RWPE1 (cell line): ENCODE results near the gene PLA2G6.

Experiments
- CTCF ChIA-PET: fragments of 350-600 bp; sonication (Branson Sonifier 250); formaldehyde crosslinking; extraction: SDS; loops from one replicate; lab custom pipeline; 2021; lab: Yijun Ruan, JAX
- POLR2A ChIA-PET: fragments of 400-600 bp; formaldehyde crosslinking; extraction: SDS; loops from one replicate; lab custom pipeline; 2020; ENCODE audit warnings: antibody characterized with exemption; ENCODE audit not compliant: low non-redundant PET; lab: Yijun Ruan, JAX
- DNase-seq: peaks from one replicate; pipeline ENCODE4 v3.0.0; 2012; ENCODE audit warnings: low spot score
- H3K27ac ChIP-seq: fragments of 450-650 bp; 2 replicates; pipeline ENCODE4 v1.5.1; 2017
- TF ChIP-seq, protein P1 (sequence below): fragments of 450-650 bp; conservative IDR thresholded peaks from 2 replicates; pipeline ENCODE4 v1.5.1; 2017; ENCODE audit warnings: low read depth, mild to moderate bottlenecking

Gene PLA2G6

DNA sequence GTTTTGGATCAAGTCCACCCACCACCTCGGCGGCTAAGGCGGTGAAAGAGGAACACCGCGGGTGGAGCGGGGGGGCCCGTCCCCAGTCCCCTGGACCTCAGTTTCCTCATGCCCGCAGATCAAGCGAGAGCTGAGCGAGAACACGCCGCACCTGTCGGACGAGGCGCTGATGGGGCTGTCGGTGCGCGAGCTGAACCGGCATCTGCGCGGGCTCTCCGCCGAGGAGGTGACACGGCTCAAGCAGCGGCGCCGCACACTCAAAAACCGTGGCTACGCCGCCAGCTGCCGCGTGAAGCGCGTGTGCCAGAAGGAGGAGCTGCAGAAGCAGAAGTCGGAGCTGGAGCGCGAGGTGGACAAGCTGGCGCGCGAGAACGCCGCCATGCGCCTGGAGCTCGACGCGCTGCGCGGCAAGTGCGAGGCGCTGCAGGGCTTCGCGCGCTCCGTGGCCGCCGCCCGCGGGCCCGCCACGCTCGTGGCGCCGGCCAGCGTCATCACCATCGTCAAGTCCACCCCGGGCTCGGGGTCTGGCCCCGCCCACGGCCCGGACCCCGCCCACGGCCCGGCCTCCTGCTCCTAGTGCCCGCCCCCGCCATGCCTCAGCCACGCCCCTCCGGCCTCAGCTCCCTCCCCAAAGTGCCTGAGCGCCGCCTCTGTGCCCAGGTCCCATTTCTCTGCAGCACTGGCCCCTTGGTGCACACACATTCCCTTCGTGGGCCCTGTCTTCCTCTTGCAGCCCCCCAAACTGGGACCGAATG lies 32.8 kb upstream of the PLA2G6 start:
- ChIA-PET CTCF (no interaction called here), POLR2A (no interaction called here)

DNA sequence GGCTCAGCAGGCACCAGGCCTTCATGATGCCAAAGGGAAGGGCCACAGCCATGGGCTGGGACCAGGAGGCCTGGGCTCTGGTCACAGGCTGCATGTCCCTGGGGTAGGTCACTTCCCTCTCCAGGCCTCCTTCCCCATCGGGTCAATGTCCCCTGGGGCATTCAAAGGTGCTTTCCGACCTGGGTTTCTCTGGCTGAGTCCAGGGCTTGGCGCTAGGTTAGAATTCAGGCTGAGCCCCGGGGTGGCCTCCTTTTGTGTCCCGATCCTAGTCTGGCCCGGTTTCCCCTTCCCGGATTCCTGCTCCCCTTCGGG lies 32.3 kb upstream of the PLA2G6 start:
- no peak for DNase-seq
- TF ChIP-seq, protein P1, sequence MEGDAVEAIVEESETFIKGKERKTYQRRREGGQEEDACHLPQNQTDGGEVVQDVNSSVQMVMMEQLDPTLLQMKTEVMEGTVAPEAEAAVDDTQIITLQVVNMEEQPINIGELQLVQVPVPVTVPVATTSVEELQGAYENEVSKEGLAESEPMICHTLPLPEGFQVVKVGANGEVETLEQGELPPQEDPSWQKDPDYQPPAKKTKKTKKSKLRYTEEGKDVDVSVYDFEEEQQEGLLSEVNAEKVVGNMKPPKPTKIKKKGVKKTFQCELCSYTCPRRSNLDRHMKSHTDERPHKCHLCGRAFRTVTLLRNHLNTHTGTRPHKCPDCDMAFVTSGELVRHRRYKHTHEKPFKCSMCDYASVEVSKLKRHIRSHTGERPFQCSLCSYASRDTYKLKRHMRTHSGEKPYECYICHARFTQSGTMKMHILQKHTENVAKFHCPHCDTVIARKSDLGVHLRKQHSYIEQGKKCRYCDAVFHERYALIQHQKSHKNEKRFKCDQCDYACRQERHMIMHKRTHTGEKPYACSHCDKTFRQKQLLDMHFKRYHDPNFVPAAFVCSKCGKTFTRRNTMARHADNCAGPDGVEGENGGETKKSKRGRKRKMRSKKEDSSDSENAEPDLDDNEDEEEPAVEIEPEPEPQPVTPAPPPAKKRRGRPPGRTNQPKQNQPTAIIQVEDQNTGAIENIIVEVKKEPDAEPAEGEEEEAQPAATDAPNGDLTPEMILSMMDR, result no peak
- ChIA-PET CTCF (no interaction called here), POLR2A (no interaction called here)
- peak overlapping the region; percentile 62 for H3K27ac ChIP-seq

More for the DNA sequence above, 32.8 kb upstream of the PLA2G6 start:
- no peak for DNase-seq
- peak overlapping the region; percentile 62 for H3K27ac ChIP-seq
- TF ChIP-seq, protein P1, result no peak

DNA sequence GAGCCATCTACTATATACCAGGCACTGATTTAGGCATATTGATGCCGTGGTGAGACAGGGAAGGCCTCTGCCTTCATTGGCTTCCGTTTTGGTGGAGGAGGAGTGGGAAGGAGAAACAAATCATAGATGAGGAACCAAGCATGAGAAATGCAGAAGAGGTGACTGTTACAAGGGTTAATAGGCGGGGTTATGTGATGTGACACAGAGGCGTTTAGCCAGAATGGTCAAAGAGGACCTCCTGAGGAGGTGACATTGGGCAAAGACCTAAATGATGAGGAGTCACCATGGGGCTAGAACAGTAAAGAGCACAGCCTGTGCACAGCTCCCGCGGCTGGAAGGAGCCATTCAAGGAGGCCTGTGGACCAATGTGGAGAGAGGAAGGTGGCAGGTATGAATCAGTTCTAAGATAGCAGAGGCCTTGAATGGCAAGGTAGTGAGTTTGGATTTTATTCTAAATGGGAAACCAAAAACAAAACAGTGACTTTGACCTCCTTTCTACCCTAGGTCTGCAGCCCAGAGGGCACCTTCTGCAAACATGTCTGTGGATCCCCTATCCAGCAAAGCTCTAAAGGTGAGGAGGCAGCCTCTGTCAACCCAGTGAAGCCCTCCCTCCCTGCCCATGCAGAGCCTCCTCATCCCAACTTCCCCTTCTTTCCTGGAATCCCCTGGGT lies 31.8 kb upstream of the PLA2G6 start:
- CTCF ChIA-PET, result no interaction called here
- peak overlapping the region; percentile 62 for H3K27ac ChIP-seq
- POLR2A ChIA-PET, result no interaction called here
- TF ChIP-seq, protein P1, result no peak
- DNase-seq, result no peak

DNA sequence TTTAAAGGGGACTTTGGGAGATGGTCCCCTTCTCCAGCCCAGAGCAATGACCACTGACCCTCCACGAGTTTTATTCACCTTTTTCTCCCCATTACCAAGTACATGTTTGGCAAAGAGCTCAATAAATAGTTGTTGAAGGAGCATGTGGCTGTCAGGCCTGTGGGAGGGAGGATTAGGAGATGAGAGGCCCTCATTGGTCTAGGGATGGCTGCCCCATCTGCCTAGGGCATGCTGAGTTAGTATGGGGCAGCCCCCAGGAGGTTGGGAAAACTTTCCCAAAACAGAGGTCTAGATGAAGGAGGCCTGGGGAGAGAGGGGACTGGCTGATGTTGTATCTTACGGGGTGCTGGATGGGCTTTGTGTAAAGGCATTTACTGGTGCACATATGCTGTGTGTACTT lies 30.8 kb upstream of the PLA2G6 start:
- ChIA-PET CTCF (no interaction called here), POLR2A (no interaction called here)
- TF ChIP-seq, protein P1, result no peak
- DNase-seq, result no peak
- peak overlapping the region; percentile 46 for H3K27ac ChIP-seq

DNA sequence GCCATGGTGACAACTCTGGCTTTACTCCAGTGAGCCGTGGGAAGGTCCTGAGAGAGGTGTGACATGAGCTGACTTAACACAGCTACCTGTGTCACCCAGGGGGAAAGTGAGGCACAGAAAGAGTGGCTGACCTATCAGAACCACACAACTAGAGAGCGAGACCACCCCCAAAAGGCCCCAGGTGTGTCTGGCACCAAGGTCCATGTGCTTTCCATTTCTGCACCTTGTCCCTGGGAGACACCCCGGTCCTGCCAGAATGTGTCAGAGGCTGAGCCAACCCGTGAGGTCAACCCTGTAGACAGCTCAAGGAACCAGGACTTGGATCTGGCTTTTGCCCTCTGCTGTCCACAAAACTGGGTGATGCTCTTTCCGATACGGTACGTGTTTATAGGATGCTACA lies 29.9 kb upstream of the PLA2G6 start:
- ChIA-PET CTCF (no interaction called here), POLR2A (no interaction called here)
- DNase-seq, result no peak
- TF ChIP-seq, protein P1, result no peak
- peak overlapping the region; percentile 46 for H3K27ac ChIP-seq

DNA sequence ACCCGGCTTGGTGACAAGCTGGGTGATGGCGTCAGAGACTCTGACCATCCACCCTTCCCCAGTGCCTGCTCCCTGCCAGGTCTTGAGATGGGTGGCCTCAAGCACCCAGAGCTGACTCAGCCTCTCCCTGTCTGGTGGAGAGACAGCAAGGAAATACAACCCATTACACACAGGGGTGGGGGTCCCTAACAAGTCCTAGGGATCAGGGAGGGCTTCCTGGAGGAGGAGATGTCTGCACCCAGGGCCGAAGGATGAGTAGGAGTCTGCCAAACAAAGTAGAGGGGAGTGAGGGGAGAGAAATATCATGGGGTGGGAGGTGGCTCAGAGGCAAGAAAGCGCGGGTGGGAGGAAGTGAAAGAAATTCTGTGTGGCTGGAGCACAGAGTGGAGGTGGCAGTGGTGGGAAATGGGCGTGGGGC lies 26.9 kb upstream of the PLA2G6 start:
- no peak for DNase-seq
- peak overlapping the region; percentile 44 for H3K27ac ChIP-seq
- TF ChIP-seq, protein P1, result no peak
- ChIA-PET POLR2A (no interaction called here), CTCF (no interaction called here)
